ENCODE measurements around the gene RNF130.
"Not testable (repeated sequence)": the region's sequence is repeated elsewhere in the genome, so short reads cannot be mapped to it uniquely, and the experiment has no call there.

Gene RNF130

DNA sequence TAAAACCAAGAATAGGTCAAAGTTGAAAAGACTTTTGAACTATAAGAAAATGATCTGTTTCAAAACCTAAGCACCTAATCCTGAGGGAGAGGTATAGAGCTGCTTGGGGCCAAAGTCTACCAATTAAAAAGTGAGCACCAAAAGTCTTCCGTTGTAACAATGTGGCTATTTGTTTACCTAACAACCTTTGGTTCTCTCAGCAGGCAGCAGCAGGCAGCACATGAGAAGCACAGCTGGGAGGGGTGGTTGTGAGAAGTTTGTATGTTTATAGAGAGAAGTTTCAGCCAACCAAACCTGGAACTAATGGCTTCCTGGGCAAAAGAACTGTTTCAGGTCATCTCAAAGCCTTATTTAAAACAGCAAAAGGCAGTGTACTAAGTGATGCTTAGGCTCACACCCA is 104.1 kb downstream of the RNF130 start:
- DNase-seq, result no peak

DNA sequence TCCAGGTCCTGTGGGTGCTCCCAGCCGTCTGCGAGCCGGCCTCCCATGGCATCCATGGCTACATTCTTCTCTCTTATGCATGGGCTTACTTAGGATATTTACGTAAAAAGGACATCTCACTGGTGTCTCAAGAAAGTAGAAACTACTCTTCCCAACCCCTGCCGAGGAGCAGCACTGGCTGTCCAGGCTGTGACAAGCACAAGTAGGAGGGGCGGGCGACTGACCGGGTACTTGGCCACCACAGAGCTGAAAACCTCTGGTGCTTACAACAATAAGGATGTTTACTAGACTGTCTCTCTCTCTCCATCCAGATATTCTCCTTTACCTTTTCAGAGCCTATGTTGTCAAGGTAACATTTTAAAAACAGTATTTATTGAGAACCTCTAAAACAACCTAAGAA is 107.5 kb downstream of the RNF130 start:
- DNase-seq, result no peak

DNA sequence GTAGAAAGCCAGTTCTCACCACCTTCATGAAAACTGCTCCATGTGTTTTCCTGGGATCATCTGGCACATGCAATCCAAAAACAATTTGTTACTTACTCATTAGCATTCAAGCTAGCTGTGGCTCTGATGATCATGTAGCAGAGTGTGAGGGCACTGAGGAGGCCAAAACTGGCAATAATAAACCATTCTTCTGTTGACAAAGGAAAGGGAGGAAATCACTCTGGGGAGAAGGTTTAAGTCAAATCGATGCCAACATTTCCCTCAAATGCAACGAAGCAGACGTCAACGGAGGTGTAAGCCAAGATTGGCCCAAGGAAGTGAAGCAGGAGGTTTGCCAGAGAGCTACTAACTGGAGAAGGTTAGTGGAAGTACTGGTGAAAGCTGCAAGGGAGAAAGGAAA is 108.2 kb downstream of the RNF130 start:
- DNase-seq, result no peak

DNA sequence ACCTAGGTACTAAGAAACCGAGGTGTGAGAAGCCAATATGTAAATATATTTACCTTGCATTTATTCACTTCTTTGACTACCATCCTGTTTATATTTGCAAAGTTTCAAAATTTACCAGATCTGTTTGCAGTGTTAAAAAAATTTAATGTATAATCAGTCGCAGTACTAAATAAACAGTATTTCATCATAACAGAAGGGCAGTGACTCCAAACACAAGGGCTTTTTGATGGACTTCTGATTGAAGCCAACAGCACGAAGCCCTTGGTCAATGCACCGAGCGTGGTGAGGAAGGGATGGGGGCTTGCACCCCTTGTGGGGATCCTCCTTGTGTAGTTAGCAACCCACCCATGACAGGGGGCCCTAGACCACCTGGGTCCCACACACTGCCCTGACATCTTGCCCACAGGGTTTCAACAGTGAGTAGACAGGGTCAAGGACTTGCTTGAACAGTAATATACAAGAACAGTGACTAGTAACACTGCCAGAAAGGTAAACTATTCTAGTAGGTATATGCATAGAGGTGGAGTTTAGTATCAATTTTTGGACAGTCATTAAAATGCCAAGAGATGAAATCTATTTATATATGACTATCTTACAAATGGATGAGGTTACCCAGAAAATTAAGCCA is 111.2 kb downstream of the RNF130 start:
- DNase-seq, result no peak

DNA sequence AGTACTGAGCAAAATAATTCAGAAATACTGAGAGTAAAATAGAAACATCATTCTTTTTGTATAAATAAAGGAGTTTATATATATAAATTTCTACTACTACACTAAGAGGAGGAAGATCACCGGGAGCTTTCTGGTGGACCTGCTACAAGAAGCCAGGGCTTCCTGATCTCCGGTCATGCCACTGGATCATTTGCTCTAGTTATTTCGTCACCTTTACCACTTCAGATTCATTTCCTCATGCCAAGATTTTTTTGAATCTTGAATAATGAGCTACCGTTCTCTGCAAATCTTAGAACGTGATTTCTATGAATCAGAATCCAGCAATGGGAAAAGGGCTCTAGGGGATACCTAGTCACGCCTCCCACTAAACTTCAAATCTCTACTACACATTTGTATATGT is 111.9 kb downstream of the RNF130 start:
- no peak for DNase-seq

DNA sequence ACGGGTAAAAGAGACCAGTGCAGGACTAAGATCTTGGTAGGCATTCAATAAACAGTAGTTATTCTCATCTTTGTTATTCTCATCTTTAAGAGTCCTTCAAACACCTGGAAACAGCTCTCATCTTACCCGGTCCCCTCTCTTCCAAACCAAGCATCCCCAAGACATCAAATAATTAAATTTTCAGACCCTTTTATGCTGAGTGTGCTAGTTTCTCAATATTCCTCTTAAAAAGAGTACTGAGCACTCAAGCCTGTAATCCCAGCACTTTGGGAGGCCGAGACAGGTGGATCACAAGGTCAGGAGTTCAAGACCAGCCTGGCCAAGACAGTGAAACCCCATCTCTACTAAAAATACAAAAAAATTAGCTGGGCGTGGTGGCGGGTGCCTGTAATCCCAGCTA is 112.4 kb downstream of the RNF130 start:
- DNase-seq, result not testable (repeated sequence)

DNA sequence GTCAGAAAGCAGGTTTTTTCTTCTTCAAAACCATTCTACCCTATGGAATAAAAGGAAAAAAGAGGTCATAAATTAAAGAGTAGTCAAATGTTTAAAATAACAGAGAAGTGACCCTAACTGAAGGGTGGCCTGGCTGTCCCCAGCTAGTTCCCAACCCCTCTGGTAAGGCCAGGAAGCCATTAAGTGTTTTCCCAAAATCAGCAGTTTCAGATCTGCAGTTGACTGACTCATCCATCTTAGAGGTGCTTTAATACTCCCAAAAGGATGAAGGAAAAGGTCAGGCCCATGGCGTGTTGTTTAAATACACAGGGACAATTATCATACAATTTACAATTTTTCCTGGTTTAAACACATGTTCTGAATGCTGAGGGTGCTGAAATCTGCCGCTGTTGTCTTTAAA is 115.9 kb downstream of the RNF130 start:
- no peak for DNase-seq

DNA sequence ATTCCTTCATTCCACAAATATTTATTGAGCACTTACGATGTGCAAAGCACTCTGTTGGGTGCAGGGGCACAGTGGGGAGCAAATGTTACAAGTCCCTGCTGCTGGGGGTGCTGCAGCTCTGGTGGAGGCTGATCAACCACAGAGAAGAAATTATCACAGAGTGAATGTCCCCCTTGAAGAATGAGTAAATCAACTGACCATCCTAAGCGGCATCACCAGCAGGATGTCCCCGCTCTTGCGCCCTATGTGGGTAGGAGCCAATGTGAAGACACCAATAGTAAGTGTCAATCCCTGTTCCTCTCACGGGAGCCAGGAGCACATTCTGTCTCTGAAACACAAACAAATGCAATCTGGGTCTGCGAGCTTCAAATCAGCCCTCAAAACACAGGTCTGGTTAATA is 116.5 kb downstream of the RNF130 start:
- no peak for DNase-seq

DNA sequence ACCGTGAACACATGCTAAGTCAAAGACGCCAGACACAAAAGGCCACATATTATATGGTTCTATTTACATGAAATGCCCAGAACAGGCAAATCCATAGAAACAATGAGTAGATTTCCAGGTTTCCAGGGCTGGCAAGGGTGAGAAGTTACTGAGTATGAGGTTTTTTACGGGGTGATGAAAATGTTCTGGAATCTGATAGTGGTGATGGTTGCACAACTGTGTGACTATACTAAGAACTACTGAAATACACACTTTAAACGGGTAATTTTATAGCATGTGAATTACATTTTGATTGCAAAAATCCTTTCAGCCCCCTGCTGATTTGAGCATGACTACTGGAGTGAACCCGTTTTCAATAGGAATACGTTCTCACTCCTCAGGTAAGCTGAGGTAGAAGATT is 117.1 kb downstream of the RNF130 start:
- no peak for DNase-seq

DNA sequence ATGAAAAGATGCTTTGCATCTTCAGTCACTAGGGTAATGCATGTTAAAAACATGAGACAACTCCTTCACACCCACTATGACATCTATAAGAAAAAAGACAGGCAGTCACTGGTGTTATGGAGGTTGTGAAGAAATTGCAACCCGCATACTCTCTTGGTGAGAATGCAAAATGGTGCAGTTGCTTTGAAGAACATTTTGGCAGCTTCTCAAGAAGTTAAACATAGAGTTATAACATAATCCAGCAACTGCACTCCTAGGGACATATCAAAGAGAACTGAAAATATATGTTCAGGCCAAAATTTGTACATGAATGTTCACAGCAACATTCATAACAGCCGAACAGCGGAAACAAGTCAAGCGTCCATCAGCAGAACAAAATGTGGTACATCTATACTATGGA is 117.6 kb downstream of the RNF130 start:
- DNase-seq, result no peak

DNA sequence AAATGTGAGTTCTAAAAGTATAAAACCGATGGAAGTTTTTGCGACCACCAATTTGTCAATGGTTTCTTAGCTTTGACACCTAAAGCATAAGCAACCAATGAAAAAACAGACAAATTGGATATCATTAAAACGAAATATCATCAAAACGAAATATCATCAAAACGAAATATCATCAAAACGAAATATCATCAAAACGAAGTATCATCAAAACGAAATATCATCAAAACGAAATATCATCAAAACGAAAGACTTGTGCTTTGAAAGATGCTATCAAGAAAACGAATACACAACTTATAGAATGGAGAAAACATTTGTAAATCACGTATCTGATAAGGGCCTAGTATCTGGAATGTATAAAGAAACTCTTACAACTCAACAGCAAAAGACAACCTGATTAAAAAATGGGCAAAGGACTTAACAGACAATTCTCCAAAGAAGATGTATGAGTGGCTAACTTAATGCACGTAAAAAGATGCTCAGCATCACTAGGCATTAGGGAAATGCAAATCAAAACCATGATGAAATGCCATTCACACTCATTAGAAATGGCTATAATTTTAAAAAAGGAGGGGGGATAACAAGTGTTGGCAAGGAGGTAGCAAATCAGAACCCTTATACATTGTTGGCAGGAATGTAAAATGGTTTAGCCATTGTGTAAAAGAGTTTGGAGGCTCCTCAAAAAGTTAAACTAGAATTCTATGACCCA is 134.4 kb downstream of the RNF130 start:
- DNase-seq, result no peak

DNA sequence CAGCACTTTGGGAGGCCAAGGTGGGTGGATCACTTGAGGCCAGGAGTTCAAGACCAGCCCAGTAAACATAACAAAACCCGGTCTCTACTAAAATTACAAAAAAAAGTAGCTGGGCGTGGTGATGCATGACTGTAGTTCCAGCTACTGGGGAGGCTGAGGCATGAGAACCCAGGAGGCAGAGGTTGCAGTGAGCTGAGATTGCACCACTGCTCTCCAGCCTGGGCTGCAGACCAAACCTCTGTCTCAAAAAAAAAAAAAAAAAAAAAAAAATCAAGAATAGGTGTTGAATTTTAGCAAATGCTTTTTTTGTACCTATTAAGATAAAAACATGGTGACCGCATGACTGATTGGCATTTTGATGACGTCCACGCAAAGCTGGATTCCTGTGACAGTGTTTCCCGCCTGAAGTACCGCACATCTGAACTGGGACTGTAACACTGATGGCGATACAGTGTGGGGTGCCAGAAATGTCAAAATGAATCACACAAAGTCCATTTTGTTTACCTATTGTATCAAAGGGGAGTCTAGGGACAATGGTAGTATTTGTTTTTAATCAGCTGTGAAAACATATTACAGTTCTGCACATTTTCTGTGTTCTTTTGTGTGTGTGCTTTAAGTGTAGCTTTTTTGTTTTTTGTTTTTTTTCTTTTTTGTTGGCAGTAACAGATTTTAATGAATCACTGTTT is 140.6 kb downstream of the RNF130 start:
- DNase-seq, result no peak

DNA sequence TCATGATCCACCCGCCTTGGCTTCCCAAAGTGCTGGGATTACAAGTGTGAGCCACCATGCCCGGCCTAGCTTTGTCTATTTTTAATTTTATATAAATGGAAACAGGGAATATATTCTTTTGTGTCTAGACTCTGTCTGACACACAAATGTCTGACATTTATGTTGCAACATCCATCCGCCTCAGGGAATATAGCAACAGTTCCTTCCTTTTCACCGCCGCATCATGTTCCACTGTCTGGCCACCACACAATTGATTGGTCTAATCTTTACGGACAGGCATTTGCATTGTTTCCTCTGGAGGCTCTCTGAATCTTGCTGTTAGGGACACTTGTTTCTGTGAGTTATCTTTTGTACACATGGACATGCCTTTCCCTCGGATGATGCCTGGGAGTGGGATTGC is 143.7 kb downstream of the RNF130 start:
- no peak for DNase-seq

DNA sequence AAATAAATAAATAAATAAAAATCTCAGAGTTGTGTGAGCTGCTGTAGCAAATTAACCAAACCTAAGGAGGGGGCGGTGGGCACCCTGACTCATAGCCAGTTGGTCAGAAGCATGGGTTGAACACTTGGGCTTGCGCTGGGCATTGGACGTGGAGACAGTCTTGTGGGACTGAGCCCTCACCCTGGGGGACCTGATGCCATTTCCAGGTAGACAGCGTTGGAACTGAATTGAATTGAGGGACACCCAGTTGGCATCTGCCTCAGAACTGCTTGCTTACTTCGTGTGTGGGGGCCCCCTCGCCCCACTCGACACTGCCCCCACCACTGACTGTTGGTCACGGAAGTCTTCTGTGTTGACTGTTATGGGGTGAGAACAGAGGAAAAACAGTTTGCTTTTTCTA is 144.9 kb downstream of the RNF130 start:
- DNase-seq, result no peak

DNA sequence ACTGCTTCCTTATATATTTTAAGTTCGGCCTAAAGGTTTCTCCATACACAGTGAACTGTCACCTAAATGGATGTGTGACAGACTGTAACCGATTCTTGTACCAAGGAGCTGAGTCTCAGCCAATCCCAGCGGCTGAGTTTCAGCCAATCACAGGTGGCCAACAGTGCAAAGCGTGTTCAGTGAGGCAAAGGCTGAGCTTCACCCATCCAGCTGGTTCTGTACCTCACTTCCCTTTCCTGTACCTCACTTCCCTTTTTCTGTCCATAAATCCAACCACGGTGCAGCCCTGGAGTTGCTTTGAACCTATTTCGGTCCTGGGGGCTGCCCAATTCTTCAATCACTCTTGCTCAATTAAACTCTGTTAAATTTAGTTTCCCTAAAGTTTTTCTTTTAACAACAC is 148.1 kb downstream of the RNF130 start:
- no peak for DNase-seq

DNA sequence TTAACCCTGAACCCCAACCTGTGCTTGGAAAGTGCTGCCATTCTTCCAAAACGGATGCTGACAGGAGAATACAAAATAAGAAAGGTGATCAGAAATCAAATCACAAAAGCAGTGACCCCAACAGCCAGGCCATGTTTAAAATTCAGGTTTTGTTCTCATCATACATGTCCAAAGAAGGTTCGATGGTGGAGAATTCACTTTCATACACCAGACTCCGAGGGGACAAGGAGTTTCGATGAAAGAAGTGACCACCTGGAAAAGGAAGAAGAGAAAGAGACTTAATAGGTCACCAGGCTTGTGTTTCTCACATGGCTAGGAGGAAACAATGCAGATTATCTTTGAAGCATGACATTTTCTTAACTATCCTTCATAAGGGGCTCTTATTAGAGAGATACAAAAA is 151.4 kb downstream of the RNF130 start:
- no peak for DNase-seq

DNA sequence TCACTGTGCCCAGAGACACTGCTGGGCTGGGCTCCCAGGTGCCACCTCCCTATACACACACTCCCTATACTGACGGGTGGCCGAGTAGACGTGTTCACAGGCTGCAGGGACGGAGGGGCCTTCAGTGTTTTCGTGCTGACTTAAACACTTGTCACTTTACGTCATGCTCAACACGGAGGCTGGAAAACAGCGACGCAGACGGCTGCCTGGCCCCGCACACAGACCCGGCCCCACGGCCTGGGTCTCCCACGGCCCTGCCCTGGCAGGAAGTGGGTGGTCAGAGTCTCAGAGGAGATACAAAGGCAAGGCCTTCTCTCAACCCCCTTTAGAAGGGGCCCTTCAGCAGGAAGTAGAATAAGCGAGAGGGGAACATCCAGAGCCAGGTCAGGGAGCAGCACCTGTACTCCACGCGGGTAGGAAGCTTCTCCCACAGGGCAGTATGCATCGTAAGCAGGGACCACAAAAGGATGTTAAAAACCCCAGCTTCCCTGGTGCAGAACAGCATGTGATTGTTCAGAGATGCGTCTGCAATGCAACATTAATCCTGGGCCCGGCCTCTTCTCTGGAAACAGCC is 152.0 kb downstream of the RNF130 start:
- DNase-seq, result no peak

DNA sequence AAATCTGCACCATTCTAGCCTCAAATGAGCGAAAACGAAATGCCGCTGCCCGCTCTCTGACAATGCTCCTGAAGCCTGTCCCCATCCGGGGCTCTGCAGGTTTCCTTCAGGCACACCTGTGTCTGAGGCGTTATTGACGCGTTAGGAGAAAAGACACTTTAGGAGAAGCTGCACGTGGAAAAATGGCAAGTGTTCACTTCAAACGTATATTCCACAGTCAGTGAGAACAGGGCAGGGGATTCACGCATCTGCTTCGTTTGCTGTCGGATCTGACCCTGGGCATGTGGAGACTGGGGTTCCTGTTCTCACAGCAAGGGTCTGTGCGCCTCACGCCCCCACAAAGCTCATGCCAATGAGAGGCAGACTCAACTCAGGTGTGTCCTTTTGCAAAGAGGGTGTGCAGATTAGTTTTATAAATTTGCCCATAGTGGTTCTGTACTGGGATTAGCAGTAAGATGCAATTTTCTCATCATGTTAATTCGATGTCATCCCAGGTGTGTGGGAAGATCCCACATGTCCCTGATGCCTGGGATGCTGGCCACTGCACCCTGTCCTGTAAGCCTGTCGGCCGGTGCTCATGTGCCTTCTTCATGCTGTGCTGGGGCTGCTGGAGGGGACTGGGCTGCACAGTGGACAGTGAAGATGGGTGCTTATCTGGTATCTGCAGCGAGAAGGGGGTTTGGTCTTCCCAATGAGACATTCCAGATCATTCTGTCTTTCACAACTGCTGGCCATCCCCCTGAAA is 152.6 kb downstream of the RNF130 start:
- DNase-seq, result no peak

DNA sequence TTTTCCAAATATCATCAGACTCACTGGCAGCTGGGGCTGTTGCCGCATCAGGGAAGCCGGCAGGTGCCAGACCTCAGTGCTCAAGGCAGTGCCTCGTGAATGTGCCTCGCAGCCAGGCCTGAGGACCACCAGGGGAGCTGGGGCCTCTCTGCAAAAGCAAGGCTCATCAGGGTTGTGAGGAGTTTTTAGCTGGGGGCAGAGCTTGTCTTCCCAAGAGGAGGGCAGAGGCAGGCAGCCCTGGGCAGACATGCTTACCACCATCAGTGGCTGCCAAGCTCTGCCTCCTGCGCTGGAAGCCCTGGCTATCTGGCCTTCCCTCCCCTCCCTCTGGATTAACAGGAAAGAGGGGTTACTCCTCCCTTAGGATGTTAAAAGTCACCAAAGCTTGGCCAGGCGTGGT is 155.0 kb downstream of the RNF130 start:
- DNase-seq, result no peak

DNA sequence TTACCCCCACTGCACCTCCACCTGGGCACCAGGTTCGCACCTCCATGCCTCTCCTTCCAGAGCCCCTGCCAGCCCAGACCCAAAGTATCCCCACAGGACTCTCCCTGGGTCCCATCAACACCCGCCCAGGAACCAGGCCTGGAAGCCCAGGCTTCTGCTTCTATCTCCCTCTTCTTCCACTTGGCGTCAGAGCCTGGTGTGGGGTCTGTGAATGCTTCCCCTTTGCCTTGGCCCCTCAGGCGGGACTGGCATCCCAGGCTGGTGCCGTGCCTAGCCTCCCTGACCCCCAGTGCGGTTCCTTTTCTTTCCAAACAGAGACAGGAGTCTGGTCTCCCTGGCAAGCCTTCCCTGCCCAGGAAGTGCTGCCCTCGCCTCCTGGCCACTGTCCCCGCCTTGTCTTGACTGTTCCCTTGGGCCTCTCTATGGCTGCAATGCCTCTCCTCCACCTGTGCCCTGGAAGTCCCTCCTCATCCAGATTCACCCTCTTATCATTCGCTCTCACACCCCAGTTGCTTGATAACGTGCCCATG is 156.1 kb downstream of the RNF130 start:
- no peak for DNase-seq

DNA sequence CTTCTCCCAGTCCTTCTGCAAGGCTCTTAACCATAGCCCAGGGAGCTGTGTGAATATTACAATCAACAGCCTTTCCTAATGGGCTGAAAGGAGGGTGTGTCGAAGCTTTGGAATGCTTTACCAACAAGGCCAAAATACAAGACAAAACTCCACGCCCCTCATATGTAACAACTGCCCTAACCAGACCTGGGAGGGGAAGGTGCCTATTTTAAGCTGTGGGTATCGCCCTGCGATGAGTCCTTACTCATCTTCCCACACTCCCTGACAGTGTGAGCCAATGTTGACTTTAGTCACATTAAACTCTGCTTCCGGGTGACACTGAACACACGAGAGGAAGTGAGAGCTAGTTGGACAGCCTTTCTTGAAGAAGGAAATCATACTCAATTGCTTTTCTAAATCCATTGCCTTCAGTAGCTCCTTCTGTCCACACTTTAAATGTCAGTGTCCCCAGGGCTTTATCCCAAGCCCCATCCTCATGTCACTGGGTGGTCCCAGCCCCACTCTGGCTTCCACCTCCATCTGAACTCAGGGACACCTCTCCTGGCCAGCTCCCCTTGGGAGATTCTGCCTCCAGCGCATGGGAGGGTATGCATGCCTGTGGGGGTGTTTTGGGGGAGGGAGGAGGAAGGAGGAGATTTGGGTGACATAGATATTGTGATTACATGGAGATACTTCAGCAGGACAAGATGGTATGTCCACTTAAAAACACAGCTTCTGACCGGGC is 157.4 kb downstream of the RNF130 start:
- no peak for DNase-seq

DNA sequence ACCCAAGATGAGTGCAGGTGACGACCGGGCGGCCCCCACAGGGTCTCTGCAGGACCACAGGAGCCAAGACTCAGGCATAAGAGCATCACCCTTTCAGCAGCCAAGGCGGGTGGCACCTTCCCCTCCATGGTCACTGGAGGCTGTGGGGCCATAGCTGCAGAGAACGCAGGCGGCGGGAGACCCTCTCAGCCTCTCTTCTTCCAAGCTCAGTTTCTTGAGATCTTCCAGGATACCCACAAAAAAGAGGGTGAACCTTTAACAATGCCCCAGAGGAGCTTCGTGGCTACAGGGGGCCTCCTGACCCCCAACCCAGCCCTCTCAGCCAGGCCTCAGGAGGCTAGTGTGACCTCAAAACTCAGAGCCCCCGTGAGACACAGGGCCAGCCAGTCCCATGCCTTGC is 158.1 kb downstream of the RNF130 start:
- DNase-seq, result no peak

Measured in activated CD4-positive, alpha-beta T cell treated with anti-CD3 and anti-CD28 coated beads, Interleukin-2, amount 50 U/mL, for 4 hours (primary cell).